Myocyte (in vitro differentiated cells): Measurements from ENCODE around the gene NUCB1. TPM values are rescaled to one million over a fixed set of nuclear protein-coding genes. Genes with fewer than 3 reads are reported as not detected.

Experiments
- DNase-seq: peaks from one replicate; pipeline ENCODE4 v3.0.0-alpha.2; 2012; ENCODE audit warnings: low read depth
- total RNA-seq: library from RNA; depleted of rRNA; stranded (reverse); fragments of >200 nt; gene quantifications from 2 replicates; pipeline ENCODE4 v1.2.3, GENCODE V29; 2014

The NUCB1 gene
- total RNA-seq, 1 donor from 2014 or later: 199 TPM

GRCh38 chr19:48933382-48933932 lies 33.3 kb downstream of the NUCB1 start, which contains the start of gene DHDH:
Gene DHDH, plus strand, starts transcription at chr19:48933699. Its CDS starts 23 bp downstream, at chr19:48933722.
- peak; percentile 27 for DNase-seq

- no peak for DNase-seq
Observed at GRCh38 chr19:48934837-48935236, 34.7 kb downstream of the NUCB1 start.

- no peak for DNase-seq
Observed at GRCh38 chr19:48935864-48936263, 35.8 kb downstream of the NUCB1 start.

- DNase-seq: no peak
Observed at GRCh38 chr19:48938256-48938655, 38.1 kb downstream of the NUCB1 start.

- DNase-seq: no peak
Observed at GRCh38 chr19:48940902-48941301, 40.8 kb downstream of the NUCB1 start.

- DNase-seq: no peak
Observed at GRCh38 chr19:48943081-48943480, 43.0 kb downstream of the NUCB1 start.

- DNase-seq: no peak
Observed at GRCh38 chr19:48945415-48945814, 45.3 kb downstream of the NUCB1 start.

GRCh38 chr19:48945817-48946216 lies 45.7 kb downstream of the NUCB1 start:
- DNase-seq: no peak

GRCh38 chr19:48946463-48947257 lies 46.5 kb downstream of the NUCB1 start:
- peak; percentile 47 for DNase-seq

- DNase-seq: no peak
Observed at GRCh38 chr19:48947258-48947542, 47.1 kb downstream of the NUCB1 start.

GRCh38 chr19:48950159-48950558 lies 50.0 kb downstream of the NUCB1 start:
- no peak for DNase-seq

- DNase-seq: no peak
Observed at GRCh38 chr19:48950830-48951519, 50.9 kb downstream of the NUCB1 start.

- no peak for DNase-seq
Observed at GRCh38 chr19:48953141-48953540, 53.0 kb downstream of the NUCB1 start.

GRCh38 chr19:48953990-48954594 lies 54.0 kb downstream of the NUCB1 start:
- DNase-seq: no peak

- peak; percentile 98 for DNase-seq
Observed at GRCh38 chr19:48954595-48955307, 54.6 kb downstream of the NUCB1 start, which contains the start of gene BAX. Gene BAX, plus strand, starts transcription at chr19:48954875. Its CDS starts 54 bp downstream, at chr19:48954929.

- DNase-seq: no peak
Observed at GRCh38 chr19:48955308-48955958, 55.3 kb downstream of the NUCB1 start.

- no peak for DNase-seq
Observed at GRCh38 chr19:48958006-48958405, 57.9 kb downstream of the NUCB1 start.

- no peak for DNase-seq
Observed at GRCh38 chr19:48959341-48960239, 59.5 kb downstream of the NUCB1 start.

GRCh38 chr19:48961051-48961649 lies 61.0 kb downstream of the NUCB1 start:
- no peak for DNase-seq
